DMS153 (cell line): Measurements from ENCODE around the gene GRM1.

ENCODE experiments used
- DNase-seq: peaks from one replicate; lab custom pipeline; 2025; lab: John Stamatoyannopoulos, UW

Gene GRM1

GRCh38 chr6:146028851-146029572 is at the start of gene GRM1:
TSS of gene GRM1 (plus strand) at chr6:146029062. CDS start at chr6:146029518, 456 bp downstream.
- DNase-seq = no peak

DNA sequence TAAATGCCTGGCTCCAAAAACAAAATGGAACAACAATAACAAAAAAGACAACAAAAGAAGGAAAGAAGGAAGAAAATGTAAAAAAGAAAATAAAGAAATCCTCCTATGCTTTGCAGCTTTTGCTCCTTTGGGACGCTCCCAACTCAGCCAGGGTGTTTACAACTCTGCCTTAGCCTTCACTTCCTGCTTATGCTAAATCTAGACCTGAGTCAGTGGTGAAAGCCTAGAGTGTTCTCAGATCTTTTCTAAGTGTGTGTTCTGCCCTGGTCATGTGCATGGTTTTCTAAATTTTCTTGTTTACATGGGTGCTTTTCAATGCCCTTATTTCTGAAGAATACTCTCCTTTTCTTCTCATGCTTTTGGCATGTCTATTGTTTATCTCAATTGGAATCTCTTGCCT is 19.5 kb upstream of the GRM1 start:
- DNase-seq = no peak

DNA sequence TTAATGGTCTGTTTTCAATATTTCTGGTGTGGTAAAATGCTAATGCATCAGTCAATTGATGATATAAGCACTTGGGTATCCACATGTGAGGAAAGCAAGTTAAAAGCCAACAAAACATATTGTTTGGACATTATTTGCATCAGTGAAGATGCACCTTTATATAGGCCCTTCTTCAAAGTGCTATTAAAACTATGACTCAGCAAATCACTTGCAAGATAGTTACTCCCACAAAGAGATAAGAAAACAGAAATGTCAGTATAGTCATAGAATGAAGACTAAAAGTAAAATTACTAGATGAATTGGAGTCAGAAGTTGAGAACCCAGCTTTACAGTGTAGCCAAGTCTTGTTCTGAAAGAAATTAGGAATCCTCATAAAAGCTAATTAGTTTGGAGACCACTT is 14.6 kb upstream of the GRM1 start:
- no peak for DNase-seq

DNA sequence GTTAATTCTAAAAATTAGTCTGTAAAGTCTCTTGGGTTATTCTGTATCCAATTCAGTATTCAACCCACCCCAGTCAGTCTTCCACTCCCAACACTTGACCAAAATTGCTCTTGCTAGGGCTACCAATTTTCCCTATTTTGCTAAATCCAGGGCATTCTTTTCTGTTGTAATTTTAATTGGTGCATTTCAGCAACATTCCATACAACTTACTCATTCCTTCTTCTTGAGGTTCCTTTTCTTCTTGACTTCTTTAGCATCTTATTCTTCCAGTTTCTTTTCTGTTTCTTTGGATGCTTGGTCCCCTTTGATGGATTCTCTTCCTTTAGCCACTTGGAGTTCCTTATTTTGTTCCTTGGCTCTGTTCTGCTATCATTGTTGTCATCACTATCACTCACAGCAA is 11.2 kb upstream of the GRM1 start:
- DNase-seq = no peak

- DNase-seq = no peak
Measured at GRCh38 chr6:146026873-146027272, 2.0 kb upstream of the GRM1 start.

- no peak for DNase-seq
Measured at GRCh38 chr6:146027586-146028251, 1.1 kb upstream of the GRM1 start.

DNA sequence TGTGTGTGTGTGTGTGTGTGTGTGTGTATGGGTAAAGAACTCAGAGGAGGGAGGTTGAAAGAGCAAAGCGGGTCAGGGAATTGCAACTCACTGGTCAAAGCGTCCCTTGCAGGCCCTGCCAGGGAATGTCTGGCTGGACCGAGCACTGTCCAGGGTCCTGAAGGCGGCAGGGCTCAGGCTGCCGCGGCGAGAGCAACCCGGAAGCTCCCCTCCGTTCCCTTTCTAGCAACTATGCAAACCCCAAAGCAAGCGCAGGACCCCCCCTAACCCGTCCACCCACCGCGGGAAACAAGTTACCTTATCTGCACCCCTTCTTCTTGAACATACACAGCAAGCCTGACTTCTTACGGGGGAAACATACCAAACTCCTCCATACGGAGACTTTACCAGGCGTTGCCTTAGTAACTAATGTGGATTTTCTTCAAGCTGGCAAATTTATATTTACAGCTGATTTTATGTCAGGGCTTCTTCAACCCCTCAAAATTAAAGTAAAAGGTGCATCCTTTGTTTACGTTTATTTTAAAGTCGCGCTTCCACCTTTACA is 538 bp upstream of the GRM1 start:
- no peak for DNase-seq

GRCh38 chr6:146029573-146030184 is 817 bp downstream of the GRM1 start:
- DNase-seq = no peak

GRCh38 chr6:146032387-146032786 is 3.5 kb downstream of the GRM1 start:
- no peak for DNase-seq

DNA sequence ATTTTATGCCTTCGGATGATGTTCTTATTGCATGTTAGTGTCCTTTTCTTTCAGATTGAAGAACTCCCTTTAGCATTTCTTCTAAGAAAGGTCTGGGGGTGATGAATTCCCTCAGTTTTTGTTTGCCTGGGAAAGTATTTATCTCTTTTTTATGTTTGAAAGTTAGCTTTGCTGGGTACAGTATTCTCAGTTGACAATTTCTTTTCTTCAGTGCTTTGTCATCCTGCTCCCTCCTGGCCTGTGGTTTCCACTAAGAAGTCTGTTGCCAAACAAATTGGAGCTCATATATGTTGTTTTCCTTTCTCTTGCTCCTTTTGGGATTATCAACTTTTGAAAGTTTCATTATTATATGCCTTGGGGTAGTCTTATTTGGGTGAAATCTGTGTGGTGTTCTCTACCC is 11.5 kb downstream of the GRM1 start:
- DNase-seq = no peak

DNA sequence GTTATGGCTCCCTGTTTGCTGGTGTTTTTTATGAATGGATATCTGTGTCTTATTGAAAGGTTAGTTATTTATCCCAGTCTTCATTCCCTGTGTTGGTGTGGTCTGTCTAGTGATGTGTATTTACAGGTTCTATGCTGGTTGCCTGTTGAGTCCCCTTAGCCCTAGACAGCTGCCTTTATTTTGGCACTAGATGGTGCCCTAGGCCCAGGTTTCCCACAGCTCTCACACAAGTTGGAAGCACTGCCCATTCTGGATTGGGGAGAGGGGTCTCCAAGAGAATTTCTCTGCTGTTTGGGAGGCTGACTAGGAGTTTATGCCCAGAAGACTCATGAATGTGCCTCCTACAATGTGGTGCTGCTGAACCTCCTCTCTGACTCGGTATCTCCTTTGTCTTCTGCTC is 12.4 kb downstream of the GRM1 start:
- DNase-seq = no peak

DNA sequence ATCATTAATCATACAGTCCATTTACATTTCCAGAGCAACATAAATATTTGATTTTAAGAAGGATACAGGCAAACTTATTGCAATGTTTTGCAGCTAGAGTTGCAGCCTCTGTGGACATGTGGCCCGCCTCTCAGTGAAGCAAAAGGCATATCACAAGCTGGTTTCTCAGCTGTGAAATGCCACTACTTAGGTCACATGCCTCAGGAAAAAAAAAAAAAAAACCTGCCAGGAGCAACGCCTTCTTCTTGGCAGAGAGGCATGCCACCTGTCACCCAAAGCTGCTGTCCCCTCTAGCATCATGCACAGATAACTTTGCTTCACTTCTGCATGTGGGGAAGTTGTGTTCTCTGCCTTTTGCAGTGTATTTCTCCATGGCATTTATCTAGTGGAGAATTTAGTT is 18.5 kb downstream of the GRM1 start:
- DNase-seq = no peak

GRCh38 chr6:146050168-146050567 is 21.3 kb downstream of the GRM1 start:
- DNase-seq = no peak

- DNase-seq = no peak
Measured at GRCh38 chr6:146056506-146056905, 27.6 kb downstream of the GRM1 start.

- DNase-seq = no peak
Measured at GRCh38 chr6:146065690-146066089, 36.8 kb downstream of the GRM1 start.

DNA sequence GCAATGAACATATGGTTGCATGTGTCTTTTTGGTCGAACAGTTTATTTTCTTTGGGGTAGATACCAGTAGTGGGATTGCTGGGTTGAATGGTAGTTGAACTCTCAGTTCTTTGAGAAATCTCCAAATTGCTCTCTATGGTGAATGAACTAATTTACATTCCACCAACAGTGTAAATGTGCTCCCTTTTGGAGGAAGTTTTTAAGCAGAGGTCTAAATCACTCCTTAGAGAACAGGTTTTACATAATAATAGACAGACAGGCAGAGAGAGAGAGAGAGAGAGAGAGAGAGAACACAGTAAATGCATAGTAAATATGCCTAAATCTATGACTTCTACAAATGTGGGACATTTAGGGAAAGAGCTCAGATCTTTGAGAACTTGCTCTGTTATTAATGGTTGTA is 37.6 kb downstream of the GRM1 start:
- no peak for DNase-seq

DNA sequence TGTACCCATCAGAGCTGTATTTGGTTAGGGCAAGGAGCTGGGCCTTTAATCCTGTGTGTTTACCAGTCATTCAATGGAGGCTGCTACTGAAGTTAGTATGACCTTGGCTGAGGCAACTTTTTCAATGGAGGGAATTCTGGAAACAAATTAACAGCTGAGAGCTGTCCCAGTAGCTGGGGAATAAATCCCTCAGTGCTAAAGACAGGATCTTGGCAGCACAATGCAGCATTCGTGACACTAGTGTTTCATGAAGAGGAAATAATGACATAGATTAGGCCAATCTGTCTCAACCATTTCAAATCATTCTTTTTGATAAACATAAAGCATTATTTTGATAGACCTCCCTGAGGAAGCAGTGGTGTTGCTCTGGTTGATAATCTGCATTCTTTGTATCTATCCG is 42.9 kb downstream of the GRM1 start:
- no peak for DNase-seq

DNA sequence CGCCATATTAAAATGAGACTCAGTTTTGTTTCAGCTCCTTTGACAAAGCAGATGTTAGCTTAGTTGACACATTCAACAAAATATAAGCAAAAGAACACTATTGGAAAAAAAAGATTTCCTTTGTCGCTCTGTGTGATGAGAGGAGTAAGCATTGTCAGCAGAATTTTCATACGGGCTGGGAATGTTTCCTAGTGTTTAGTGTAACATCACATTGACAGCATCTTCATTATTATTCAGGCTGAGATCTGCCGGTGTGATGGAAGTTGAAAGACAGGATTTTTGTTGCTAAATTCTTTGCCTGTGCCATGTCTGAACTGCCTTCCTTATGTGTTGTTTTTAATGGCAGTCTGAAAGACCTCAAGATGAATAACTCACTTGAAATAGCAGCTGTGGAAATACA is 49.1 kb downstream of the GRM1 start:
- no peak for DNase-seq

GRCh38 chr6:146087386-146087785 is 58.5 kb downstream of the GRM1 start:
- DNase-seq = no peak

- no peak for DNase-seq
Measured at GRCh38 chr6:146090474-146090873, 61.6 kb downstream of the GRM1 start.

DNA sequence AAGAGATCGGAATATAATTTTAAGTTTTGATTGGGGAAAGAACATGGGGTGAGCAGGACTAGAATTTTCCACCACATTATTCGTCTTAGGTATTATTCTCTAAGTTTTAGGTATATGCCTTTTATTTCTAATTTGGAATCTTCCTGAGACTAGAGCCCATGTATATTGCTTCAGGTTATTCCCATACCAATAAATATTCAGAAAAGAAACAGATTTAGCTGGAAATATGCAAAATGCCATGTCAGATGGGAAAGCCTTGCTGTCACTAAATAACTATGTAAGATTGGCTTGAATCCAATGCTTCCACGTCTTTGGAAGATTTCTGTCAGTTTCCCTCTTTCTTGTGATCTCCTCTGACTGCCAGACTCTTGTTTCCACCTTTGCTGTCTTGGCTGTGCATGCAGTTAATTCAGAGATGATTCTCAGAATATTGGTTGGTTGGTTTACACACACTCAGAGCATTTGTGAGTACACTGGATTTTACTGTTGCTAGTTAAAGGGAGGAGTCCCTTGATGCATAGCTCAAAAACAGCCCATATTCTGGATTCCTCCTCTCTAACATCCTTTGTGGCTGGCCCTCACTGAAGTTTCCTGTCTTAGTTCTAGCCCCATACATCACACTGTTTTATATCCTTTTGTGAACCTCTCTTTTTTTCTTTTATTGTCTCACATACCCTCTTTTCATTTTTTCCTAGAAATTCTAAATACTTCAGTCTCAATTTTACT is 64.3 kb downstream of the GRM1 start:
- DNase-seq = no peak

DNA sequence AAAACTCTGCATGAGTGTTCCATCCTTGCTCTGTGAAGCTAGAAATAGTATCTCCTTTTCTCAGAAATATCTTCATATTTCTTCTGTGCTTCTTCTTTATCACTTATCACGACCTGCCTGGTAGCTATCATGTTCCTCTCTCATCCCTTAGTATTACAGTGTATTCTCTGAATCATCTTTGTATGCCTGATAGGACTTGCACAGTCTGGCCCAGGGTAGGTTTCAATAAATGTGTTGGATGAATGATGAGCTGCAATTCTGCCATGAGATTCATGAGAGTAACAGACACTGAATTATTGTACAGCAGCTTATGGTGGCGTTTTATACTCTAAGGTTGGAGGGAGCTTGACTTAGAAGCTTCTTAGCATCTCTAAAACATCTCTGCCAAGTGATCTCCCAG is 66.6 kb downstream of the GRM1 start:
- no peak for DNase-seq

DNA sequence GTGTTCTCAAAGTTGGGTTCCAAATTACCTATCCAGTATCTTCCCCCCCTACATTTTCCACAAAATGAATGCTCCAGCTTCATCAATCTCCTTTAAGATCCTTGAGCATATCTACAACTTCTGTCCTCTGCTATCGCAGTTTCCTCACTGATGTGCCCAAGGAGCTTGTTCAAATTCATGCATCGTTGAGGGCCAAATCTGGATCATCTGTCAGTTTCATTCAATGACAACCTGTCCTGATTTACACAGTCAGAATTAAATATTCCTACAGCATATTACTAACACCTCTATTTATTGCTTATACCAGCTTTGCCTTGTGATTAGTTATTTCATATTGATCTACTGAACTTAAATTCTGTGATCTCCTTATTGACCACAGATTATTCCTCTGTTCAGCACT is 68.7 kb downstream of the GRM1 start:
- DNase-seq = no peak
